Measurements from ENCODE around the gene CCDC102A.
"Not testable (repeated sequence)": the region's sequence is repeated elsewhere in the genome, so short reads cannot be mapped to it uniquely, and the experiment has no call there.

Gene CCDC102A

GRCh38 chr16:57564571-57565270 lies 28.4 kb upstream of the CCDC102A start:
- no peak for DNase-seq (ENCODE audit: low read depth)

DNA sequence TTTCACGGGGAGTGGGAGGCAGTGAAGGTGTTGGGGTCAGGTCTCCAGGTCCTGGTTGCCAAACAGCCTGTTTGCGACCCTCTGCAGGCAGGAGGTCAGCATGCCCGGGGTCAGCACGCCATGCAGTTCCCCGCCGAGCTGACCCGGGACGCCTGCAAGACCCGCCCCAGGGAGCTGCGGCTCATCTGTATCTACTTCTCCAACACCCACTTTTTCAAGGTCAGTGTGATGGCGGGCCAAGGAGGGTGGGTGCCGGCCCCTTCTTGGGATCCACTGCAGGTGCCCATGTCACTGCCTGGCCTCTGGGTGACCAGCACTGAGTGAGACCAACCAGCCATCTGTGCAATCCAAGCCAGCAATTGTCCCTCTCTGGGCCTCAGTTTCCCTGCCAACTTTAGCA lies 27.4 kb upstream of the CCDC102A start:
- no peak for DNase-seq (ENCODE audit: low read depth)

- DNase-seq (ENCODE audit: low read depth) = no peak
These were observed 27.0 kb upstream of the CCDC102A start for GRCh38 chr16:57563487-57563750.

- DNase-seq (ENCODE audit: low read depth) = no peak
These were observed 26.5 kb upstream of the CCDC102A start for GRCh38 chr16:57562669-57563486.

GRCh38 chr16:57562066-57562465 lies 25.7 kb upstream of the CCDC102A start:
- DNase-seq (ENCODE audit: low read depth) = no peak

DNA sequence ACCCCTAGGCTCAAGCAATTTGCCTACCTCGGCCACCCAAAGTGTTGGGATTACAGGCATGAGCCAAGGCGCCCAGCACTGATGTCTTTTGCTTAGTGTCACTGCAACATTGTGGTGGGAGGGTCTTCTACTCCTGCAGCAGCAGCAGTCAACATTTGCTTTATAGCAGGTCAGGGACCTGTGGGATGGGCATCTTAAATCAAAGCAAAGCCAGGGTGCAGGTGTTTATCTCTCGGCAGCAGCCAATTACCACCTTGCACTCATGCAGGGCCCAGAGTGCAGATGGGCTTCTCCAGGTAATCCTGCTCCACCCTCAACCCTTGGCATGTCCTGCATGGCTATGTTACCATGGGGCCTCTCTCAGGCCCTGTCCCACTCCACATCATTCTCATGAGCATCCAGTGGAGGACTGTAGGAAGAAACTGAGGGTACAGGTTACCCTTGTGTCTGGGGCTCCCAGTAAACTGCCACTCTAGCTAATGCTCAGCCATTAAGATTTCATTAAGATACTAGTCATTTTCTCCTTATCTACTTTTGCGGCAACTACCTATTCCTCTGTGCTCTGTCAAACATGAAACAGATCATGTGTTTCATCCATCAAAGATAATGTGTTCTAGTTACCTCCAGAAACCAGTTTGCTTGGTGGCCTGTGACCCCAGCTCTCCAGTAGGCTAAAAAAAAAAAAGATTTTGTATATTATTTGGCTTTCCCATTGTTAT lies 22.9 kb upstream of the CCDC102A start:
- DNase-seq (ENCODE audit: low read depth) = no peak

GRCh38 chr16:57556941-57557541 lies 20.7 kb upstream of the CCDC102A start:
- no peak for DNase-seq (ENCODE audit: low read depth)

DNA sequence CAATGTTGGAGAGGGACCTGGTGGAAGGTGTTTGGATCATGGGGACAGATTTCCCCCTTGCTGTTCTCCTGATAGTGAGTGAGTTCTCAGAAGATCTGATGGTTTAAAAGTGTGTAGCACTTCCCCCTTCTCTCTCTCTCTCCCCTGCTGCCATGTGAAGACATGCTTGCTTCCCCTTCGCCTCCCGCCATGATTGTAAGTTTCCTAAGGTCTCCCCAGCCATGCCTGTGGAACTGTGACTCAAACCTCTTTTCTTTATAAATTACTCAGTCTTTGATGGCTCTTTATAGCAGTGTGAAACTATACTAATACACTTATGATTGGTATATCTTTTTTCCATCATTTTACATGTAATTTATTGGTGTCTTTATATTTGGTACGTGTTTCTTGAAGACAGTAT lies 19.5 kb upstream of the CCDC102A start:
- DNase-seq (ENCODE audit: low read depth) = no peak

- DNase-seq (ENCODE audit: low read depth) = no peak
These were observed 14.7 kb upstream of the CCDC102A start for GRCh38 chr16:57551057-57551456.

- no peak for DNase-seq (ENCODE audit: low read depth)
These were observed 13.4 kb upstream of the CCDC102A start for GRCh38 chr16:57549730-57550129.

DNA sequence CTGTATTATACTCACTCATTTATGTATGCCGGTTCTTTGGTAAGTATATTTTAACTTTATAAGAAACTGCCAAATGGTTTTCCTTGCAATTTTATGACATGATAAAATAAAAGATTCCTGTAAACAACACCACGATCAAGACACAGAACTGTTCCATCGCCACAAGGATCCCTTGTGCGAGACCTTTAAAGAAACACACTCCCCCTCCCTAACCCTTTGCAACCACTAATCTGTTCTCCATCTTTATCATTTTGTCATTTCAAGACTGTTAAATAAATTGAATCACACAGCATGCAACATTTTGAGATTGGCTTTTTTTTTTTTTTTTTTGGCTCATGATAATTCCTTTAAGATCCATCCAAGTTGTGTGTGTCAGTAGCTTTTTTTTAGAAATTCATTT lies 12.0 kb upstream of the CCDC102A start:
- no peak for DNase-seq (ENCODE audit: low read depth)

DNA sequence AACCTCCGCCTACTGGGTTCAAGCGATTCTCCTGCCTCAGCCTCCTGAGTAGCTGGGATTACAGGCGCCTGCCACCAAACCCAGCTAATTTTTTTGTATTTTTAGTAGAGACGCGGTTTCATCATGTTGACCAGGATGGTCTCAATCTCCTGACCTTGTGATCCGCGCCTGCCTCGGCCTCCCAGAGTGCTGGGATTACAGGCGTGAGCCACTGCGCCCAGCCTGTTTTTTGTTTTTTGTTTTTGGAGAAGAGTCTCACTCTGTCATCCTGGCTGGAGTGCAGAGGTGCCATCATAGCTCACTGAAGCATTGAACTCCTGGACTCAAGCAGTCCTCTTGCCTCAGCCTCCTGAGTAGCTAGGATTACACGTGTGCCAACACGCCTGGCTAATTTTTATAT lies 11.2 kb upstream of the CCDC102A start:
- not testable (repeated sequence) for DNase-seq (ENCODE audit: low read depth)

DNA sequence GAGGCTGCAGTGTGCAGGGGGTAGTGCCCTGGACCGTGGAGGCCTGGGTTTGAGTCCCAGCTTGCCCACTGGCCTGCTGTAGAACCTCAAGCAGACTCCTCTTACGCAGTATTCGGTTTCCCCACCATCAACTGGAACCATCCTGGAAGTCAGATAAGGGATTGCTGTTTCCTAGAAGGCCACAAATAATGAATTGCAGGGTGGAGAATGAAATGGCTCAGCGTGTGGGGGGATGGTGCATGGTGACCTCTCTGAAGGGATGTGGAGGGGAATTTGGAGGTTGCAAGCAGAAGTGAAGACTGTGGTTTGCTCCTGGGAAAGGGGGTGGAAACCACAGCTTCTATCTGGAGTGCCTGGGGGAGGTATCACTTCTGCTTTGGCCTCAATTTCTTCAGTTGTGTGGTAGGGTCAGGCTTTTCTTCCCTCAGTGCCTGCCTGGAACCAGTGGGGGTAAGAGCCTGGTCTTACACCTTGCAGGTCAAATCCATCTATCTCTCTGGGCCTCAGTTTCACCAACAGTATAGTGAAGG lies 7.8 kb upstream of the CCDC102A start:
- DNase-seq (ENCODE audit: low read depth) = no peak

DNA sequence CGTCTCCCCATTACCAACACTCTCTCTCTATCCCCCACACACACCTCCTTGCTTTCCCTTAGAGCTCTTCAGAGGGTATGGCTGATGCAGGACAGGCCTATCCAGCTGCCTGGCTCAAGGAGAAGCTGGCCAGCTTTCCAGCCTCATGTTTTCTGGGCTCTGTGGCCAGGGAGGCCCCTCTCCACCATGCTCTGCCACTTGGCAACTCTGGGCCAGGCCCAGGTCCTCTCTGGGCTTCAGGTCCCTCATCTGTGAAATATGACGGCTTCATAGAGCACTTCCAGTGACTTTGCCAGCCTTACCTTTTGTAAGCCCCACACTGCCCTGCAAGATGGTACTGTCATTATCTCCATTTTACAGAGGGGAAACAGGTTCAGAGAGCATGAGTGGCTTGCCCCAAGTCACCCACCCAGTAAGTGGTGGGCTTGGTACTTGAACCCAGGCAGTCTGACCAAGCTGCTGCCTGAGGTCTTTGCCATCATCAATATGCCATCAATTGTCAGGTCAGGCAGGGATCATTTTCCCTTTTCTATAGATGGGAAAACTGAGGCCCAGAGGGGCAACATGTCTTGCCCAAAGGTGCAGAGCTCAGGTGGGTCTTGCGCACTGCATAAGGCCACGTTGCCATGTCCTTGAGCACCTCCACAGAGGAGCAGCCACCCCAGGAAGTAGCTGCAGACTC lies 5.5 kb upstream of the CCDC102A start:
- no peak for DNase-seq (ENCODE audit: low read depth)

DNA sequence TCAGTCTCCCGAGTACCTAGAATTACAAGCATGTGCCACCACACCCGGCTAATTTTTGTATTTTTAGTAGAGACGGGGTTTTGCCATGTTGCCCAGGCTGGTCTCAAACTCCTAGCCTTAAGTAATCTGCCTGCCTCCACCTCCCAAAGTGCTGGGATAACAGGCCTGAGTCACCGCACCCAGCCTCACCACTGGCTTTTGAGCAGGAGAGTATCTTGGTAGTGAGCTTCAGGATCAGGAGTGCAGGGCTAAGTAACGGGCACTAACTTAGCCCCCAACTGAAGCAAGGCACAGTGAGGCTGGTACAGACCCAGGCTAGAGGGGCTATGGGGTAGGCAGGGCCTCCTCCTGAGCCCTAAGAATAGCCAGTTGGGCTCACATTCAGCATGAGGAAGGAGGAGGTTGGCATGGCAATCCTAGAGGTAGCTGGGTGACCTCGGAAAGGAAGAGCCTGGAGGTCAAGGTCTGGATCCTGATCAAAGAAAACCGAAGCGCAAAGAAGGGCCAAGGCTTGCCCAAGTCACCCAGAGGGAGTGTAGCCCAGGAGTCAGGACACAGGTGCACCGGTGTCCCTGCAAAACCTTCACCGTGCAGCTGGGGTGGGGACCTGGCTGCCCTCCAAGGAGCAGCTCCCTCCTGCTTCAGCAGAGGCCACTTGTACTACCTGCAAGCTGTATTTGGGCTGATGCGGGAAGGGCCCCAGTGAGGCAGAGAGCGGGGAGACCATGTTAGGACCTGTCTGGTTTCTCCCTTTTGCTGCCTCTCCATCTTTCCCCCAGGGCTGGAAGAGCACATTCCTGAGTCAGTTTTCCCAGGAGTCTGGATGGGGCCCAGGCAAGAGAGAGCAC lies 4.8 kb upstream of the CCDC102A start:
- DNase-seq (ENCODE audit: low read depth) = no peak

DNA sequence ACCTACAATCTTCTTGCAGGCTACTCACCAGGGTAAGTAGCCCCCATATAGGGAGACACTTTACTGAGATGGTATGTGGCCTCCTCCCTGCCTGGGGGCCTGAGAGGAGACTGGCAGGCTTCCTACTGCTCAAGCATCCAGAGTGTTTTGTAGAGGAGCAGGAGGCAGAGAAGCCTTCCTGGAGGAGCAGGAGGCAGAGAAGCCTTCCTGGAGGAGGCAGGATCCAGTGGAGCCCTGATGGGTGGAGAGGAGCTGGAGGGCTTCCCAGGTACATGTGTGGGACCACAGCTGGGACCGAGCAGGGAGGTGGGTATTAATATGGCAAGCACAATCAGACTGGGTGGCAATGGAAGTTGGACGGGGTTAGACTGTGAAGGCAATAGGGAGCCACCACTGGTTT lies 4.0 kb upstream of the CCDC102A start:
- no peak for DNase-seq (ENCODE audit: low read depth)

GRCh38 chr16:57539072-57539796 lies 2.9 kb upstream of the CCDC102A start:
- no peak for DNase-seq (ENCODE audit: low read depth)

- DNase-seq (ENCODE audit: low read depth) = no peak
These were observed 1.9 kb upstream of the CCDC102A start for GRCh38 chr16:57538235-57538721.

GRCh38 chr16:57537581-57538234 lies 1.3 kb upstream of the CCDC102A start:
- no peak for DNase-seq (ENCODE audit: low read depth)

DNA sequence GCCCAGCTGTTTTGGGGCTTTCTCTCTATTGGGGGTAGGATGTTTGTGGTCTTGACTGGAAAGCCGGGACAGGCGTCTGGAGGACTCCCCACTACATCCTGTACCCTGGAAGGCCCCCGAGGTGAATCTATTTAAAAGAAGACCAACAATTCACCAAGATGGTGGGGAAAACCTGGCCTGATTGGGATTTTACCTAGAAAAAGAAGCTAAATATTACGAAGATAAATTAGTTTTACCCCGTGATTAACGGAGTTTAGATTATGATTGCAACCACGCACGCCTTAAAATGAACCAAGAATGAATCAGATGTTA lies 779 bp upstream of the CCDC102A start:
- DNase-seq (ENCODE audit: low read depth) = no peak
